AG04450 (cell line): ENCODE measurements around the gene DYNLT5. TPM values are rescaled to one million over a fixed set of nuclear protein-coding genes. Genes with fewer than 3 reads are reported as not detected.

ENCODE experiments used
- CTCF ChIA-PET: fragments of 300-600, 350-600 bp; formaldehyde crosslinking; extraction: SDS; loops from one replicate; lab custom pipeline; 2022; ENCODE audit warnings: antibody characterized with exemption, inconsistent platforms; lab: Charles Lee
- POLR2A ChIA-PET: fragments of 350-600 bp; formaldehyde crosslinking; extraction: SDS; loops from one replicate; lab custom pipeline; 2021; ENCODE audit warnings: antibody characterized with exemption, inconsistent platforms; lab: Yijun Ruan, JAX
- DNase-seq: peaks from one replicate; pipeline ENCODE4 v3.0.0-alpha.2; 2011; ENCODE audit warnings: low read depth, low spot score
- H3K27ac ChIP-seq: one replicate; pipeline ENCODE4 v1.5.1; 2012; ENCODE audit warnings: low read depth, low read length, control low read depth
- H3K27me3 ChIP-seq: one replicate; pipeline ENCODE4 v1.6.0; 2012; ENCODE audit warnings: low read length; ENCODE audit not compliant: control insufficient read depth, insufficient read depth
- H3K4me3 ChIP-seq: 2 replicates; pipeline ENCODE4 v1.5.1; 2011; ENCODE audit warnings: mild to moderate bottlenecking, low read depth, low read length, control low read depth
- H3K9me3 ChIP-seq: 2 replicates; pipeline ENCODE4 v1.5.1; 2012; ENCODE audit warnings: low read length; ENCODE audit not compliant: control insufficient read depth, insufficient read depth
- CTCF ChIP-seq: IDR thresholded peaks from 2 replicates; pipeline ENCODE4 v1.5.1; 2011; ENCODE audit warnings: low read depth, low read length, control low read depth, inconsistent platforms
- polyA minus RNA-seq: library from RNA; depleted of rRNA, polyadenylated mRNA; stranded (reverse); fragments of >200 nt; gene quantifications from 2 replicates; pipeline ENCODE4 v1.2.3, GENCODE V29; 2011; rRNA and poly(A)+ RNA removed
- polyA plus RNA-seq: library from polyadenylated mRNA; depleted of rRNA; stranded (reverse); fragments of >200 nt; gene quantifications from 2 replicates; pipeline ENCODE4 v1.2.3, GENCODE V29; 2011; rRNA removed

DYNLT5 gene, protein sequence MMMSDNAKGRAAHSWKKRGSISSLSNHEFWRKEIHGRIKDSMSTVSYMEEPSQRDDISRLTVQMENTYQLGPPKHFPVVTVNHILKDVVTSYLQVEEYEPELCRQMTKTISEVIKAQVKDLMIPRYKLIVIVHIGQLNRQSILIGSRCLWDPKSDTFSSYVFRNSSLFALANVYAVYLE
- 0.71 and 0.98 TPM in 2 replicates for polyA plus RNA-seq
- polyA minus RNA-seq, result 0.17 TPM in 1 of 2 replicates, not detected in the other

DNA sequence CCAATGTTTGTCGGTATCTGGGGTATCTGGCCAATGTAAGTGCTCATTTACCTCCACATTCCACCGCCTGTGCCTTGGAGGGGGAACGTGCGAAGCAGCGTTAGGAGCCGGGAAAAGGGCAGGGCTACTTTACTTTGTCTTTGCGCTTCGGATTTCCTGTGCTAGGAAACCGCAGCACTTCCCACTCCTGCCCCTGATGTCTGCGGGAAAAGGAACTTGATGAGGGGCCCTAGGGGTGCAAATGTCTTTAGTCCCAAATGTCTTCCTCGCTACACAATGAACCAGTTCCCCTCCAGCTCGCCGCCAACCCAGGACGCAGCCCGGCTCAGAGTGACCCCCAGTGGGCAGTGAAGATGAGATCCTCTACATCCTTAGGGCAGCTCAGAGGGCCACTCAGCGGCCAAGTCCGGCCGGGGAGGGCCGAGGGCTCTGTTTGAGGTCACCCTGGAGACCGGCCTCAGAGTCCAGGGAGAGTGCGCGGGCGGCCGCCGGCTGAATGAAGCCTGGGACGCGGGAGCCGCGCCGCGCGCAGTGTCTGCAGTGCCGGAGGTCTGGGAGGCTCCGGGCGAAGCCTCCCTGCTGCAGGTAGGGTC, at the start of gene DYNLT5:
DYNLT5 (plus strand) TSS at position 460 of the 593 bp plus-strand sequence. CDS start 2,200 bp downstream, outside the sequence.
- H3K4me3 ChIP-seq, result peak within 1 kb of the TSS; percentile 54
- H3K27ac ChIP-seq, result no peak within 1 kb of the TSS
- CTCF ChIA-PET, result no interaction called here
- peak; percentile 32 for TF ChIP-seq CTCF
- POLR2A ChIA-PET, result no interaction called here
- H3K27me3 ChIP-seq, result no peaks in the 10 kb centered on the region
- no peaks in the 10 kb centered on the region for H3K9me3 ChIP-seq
- DNase-seq, result no peak

GRCh38 chr1:66704177-66704875, 47.9 kb upstream of the DYNLT5 start:
- no peaks in the 10 kb centered on the region for H3K9me3 ChIP-seq
- ChIA-PET CTCF (no interaction called here), POLR2A (no interaction called here)
- H3K27me3 ChIP-seq, result no peaks in the 10 kb centered on the region
- no peak overlapping the region for H3K4me3 ChIP-seq
- DNase-seq, result no peak
- no peak overlapping the region for H3K27ac ChIP-seq
- no peak for TF ChIP-seq CTCF

DNA sequence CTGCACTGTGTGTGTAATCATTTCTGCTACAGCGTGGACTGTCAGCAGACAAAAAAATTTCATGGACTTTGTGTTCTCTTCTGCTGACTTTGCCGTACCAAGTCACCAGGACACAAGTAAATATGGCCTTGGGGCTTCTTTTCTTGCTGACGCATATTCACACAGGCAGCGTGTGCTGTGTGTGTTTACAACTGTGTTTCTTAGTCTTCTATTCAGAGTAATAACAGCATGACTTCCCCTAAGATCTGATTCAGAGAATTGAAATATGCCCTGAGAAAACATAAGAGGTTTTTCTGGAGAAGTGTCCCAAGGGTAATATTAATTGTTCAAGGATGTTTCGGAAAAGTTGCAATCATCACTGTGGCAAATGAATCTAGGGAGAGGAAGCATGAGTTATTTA, 47.1 kb upstream of the DYNLT5 start:
- POLR2A ChIA-PET, result no interaction called here

DNA sequence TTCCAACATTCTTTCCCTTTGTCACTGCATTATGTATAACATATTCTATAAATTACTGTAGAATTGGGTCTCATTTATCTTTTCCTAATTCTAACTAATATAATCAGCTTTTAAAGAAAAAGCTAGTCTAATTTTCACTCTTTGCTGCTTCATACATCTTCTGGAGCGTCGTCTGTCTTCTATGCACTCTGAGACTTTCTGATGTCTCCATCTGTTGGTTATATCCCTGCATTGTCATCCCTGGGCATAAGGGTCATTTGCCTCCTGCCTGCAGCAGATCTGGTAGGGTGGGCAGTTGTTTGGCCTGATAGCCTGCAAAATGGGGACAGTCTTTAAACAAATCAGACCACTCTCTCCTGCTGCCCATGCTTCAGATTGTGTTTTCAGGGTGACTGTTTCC, 40.8 kb upstream of the DYNLT5 start:
- CTCF ChIA-PET, result interaction anchor here (2.6 kb wide), 1 partner anchor 14 kb away, joined by 16 read pairs; no protein-coding TSS in a partner anchor

More for the DNA sequence above, 47.1 kb upstream of the DYNLT5 start:
- no peaks in the 10 kb centered on the region for H3K27me3 ChIP-seq
- no peak overlapping the region for H3K27ac ChIP-seq
- DNase-seq, result no peak
- H3K4me3 ChIP-seq, result no peak overlapping the region
- CTCF ChIA-PET, result no interaction called here
- TF ChIP-seq CTCF, result no peak
- H3K9me3 ChIP-seq, result no peaks in the 10 kb centered on the region

More for the DNA sequence above, 40.8 kb upstream of the DYNLT5 start:
- Histone ChIP-seq H3K4me3 (no peak overlapping the region), H3K9me3 (no peaks in the 10 kb centered on the region), H3K27me3 (no peaks in the 10 kb centered on the region), H3K27ac (no peak overlapping the region)
- no peak for TF ChIP-seq CTCF
- DNase-seq, result no peak
- POLR2A ChIA-PET, result no interaction called here
